NCI-H524 (cell line): Measurements from ENCODE around the gene RUNX1.

Source experiments
- DNase-seq, 2 experiments: peaks; one replicate each; lab custom pipeline; 2025; lab: John Stamatoyannopoulos, UW

Gene RUNX1

DNA sequence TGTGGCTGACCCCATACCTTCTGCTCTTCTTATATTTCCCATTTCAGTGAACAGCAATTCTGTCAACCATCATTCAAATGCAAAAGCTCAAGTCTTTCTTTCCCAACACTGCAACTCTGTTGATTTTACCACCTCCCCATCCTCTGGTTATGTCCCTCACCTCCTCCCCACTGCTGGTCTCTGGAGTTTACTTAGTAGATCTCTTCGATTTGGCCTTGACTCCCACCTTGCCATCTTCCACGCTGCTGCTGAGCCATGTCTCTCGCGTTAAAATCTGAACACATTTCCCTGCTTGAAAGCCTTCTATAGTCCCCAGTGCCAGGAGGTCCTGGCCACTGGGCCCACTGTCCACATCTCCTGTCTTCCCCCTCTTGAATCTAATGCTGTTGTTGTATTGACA lies 125.5 kb downstream of the RUNX1 start:
- DNase-seq: no peak

GRCh38 chr21:34923202-34923601 lies 125.9 kb downstream of the RUNX1 start:
- no peak for DNase-seq

DNA sequence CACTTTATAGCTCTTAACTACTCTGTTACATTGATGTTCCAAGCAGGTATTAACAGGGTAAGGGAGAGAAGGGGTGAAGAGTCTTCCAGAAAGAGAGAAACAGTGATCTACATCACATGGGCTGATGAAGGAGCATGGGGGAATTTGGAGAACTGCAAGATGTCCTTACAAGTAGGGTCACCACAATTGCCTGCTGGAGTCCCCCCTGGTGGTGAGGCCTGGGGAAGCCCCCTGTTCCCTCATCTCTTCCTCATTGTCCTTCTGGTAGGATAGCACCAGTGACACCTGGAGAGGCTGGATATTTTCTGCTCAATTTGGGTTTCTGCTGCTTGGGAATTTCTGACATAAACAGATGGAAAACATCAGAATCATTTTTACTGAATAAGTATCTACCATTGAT lies 126.6 kb downstream of the RUNX1 start:
- DNase-seq: no peak

DNA sequence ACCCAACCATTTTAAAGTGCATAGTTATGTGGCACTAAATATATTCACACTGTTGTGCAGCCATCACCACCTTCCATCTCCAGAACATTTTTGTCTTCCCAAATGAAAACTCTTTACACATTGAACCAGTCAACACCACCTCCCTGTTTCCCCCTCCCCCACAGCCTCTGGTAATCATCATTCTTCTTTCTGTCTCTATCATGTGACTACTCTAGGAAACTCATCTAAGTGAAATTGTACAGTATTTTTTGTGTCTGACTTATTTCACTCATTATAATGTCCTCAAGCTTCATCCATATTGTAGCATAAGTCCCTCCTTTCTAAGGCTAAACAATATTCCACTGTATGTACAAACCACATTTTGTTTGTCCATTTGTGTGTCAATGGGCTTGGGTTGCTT lies 128.0 kb downstream of the RUNX1 start:
- DNase-seq: no peak

DNA sequence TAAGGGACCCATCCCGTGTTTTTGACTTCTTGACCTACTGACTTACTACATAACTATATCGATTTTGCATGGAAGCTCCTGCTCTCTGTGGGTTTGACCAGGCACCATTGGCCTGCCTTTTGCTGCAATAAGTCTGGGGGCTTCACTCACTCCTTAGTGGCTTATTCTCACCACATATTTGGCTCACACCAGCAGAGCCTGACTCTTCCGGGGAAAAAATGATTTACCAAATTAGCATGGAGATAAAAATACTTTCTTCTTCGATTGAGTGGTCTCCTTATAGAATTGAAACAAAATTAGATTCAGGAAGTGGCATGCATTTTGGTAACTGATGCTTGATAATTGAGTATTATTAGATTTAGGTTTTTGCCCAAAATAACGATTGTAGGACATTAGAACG lies 129.7 kb downstream of the RUNX1 start:
- DNase-seq: no peak

GRCh38 chr21:34916446-34916845 lies 132.7 kb downstream of the RUNX1 start:
- no peak for DNase-seq

DNA sequence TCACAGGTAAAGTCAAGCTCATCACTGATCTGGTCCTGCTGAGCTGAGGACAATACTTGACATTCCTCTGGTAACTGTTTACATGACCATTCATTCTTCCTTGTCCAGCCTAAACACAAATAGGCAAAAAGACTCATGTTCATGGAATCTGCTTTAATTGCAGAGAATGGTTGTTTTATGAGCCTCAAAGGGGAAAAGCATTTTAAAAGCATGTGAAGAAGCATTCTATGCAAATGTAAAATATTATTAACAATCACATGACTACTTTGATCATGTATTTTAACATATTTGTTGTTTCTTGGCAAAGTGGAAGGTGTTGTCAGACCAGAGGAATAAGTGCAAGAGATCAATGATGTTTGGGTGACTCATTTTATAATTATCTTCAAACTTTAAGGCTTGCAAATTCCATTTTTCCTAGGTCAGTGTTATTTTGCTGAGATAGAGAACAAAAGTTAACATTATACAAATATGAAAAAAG lies 133.7 kb downstream of the RUNX1 start:
- no peak for DNase-seq

GRCh38 chr21:34914239-34914638 lies 134.9 kb downstream of the RUNX1 start:
- DNase-seq: no peak

- DNase-seq: no peak
These were observed 135.3 kb downstream of the RUNX1 start for GRCh38 chr21:34913811-34914210.

GRCh38 chr21:34912022-34912945 lies 136.8 kb downstream of the RUNX1 start:
- DNase-seq: no peak

GRCh38 chr21:34911360-34911759 lies 137.7 kb downstream of the RUNX1 start:
- DNase-seq: no peak

- no peak for DNase-seq
These were observed 138.7 kb downstream of the RUNX1 start for GRCh38 chr21:34910396-34910795.

DNA sequence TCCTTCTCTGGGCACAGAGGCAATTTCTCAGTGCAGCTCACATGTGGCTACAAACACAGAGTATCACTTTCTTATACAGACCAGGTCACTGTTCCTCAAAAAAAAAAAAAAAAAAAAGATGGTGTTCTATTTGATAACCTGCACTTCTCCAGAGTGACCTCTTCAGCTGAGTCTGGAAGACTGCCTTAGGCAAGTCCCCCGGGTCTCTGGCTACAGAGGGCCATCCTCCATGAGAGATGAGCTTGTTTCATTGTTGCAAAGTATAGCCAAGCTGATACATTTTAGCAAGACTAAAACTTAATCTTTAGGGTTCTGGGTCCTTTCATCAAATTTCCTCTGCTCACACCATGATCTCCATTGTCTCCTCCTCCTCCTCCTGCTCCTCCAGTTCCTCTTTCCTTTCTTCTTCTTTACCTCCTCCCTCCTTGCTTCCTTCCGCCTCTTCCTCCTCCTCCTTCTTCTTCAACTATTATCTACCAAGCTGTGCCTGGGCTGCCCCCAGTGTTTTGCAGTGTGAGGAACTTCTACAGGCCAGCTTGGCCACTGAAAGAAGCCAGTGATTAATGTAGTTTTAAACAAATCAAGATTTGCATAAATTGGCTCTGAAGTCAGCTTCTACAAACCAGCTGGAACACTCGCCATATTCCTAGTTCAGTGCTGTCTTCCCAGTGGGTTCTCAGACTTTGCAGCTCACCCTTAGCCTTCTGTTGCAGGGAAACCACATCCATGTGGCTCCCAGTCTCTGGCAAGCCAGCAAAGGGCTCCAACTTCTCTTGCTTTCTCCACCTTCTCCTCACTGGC lies 139.4 kb downstream of the RUNX1 start:
- no peak for DNase-seq

DNA sequence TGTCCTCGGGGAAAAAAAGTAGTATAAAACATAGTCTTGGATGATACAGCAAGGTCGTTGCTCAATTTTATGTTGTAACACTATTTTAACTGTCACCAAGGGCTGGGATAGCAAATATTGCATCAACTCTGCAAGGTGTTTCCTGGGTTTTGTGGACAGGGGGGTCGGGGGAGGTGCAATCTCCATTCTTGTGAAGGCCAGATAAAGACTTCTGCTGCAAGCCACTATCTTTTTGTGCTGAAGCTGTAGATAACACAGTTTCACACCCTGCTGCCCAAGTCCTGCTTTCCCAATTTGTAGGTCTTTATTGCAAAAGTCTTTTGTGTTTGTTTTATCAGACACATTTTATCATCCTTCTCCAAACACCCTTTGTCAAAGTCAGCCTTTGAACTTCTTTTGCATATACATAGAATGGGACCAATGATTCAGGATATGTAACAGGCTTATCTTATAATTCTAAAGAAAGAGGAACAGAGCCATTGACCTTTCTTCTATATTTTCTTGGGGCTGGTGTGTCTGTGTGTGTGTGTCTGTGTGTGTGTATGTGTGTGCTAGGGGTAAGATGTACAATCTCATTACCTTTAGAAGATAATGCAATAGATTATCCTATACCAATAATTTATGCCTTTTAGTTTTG lies 140.6 kb downstream of the RUNX1 start:
- no peak for DNase-seq

DNA sequence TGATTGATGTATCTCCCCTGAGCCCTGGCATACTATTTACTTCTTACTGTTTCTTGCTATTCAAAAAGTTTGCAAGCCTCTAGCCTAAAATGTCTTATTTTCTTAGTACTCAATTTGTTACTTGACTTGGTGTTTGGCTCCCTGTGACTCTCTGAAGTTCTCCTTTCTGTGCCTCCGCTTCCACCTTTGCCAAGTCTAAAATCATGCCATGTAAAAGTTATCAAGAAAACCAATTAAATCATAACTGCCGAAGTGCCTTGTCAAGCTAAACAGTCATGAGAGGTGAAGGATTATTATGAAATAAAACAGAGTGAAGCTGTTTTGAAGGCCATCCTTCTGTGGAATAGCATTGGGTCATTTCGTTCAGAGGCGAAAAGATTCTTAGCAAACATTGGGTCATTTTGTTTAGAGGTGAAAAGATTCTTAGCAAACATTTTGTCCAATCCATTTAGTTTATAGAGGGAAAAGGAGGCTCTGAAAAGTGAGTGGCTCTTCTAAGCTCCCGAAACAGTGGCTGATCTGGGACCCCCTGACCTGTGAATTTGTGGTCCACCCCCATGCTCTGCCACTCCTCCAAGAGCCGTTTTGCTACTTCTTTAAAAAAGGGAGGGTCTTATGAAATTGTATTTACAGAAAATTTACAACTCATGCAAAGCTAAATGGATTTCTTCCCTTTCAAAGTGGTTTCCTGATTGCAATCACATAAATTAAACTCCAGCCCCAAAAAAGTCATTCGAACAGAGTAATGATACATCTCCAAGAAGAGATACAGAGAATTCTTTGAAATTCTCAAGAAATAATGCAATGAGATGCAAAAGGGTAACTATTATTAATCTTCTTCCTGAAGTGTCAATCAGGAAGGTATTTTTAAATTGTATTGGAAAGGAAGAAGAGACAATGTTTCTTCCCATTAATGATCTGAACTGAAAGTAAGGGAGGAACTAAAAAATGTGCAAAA lies 141.4 kb downstream of the RUNX1 start:
- DNase-seq: no peak

DNA sequence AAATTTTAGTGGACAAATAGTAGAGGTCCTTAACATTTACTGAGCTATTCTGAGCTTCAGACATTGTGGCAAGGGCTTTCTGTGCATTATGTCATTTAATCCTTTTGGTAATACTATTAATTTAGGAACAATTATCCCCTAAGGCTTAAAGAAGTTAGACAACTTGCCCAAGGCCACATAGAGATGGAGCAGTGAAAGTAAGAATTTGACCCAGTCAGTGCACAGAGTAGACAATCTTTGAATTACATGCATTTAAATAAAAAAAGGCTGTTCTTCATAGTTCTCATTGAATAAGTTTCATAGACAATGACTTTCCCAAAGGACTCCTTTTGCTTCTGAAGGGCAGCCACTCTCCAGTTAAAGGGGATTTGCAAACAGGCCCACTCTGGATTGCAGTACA lies 142.7 kb downstream of the RUNX1 start:
- no peak for DNase-seq

DNA sequence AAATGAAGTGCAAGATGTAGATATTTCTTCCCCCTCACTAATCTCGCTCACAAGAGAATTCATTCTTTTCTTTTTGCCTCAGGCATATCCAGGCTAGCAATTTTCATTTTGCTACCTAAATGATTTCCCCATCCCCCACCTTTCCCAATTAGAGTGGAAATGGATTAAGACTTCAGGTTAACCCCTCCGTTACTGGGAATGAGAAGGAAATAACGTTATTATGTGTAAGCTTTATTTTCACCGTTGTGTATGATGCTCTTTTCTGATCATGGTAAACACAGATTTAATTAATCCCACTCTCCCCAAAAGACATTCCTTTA lies 143.9 kb downstream of the RUNX1 start:
- no peak for DNase-seq

DNA sequence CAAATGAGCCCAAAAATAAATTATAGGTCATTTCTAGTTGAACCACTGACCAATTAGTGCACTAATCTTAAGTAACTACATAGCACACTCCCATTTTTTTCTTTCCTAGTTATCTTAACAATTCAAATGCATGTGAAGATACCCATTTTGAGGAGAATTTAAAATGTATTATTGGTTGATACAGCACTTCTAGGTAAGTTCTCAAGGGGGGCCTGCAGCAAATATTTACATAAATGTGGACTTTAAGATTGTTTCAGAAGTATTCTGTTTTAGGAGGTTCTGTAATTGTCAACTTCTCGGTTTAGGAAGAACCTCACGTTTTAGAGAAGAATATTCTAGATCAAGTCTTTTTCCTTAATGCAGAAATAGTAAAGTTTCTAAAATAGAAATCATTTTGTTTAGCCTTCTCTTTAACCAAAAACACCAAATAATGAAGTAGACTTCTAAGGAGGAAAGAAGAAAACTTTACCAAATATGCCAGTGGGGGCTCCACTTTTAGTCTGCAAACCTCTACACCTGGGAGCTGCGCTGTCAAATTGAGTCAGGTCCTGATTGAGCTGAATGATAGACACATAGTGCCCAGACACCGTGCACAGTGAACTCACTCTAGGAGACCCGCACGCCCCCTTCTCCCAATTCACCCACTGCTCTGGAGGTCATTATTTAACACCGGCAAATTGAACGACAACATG lies 144.4 kb downstream of the RUNX1 start:
- DNase-seq: no peak

GRCh38 chr21:34900376-34900775 lies 148.7 kb downstream of the RUNX1 start:
- no peak for DNase-seq

DNA sequence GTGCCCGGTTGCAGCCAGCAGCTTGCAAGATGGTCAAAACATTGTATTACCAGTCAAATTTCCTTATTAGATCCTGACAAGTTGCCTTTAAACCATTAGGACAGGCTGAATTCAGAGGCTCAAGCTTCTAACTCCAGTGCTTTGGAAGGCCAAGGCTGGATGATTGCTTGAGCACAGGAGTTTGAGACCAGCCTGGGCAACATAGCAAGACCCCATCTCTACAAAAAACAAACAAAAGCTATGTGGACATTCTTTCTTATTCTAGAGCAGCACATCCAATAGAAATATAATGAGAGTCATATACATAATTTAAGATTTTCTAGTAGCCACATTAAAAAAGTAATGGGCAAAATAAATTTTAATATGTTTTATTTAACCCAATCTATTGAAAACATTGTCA lies 149.3 kb downstream of the RUNX1 start:
- no peak for DNase-seq

DNA sequence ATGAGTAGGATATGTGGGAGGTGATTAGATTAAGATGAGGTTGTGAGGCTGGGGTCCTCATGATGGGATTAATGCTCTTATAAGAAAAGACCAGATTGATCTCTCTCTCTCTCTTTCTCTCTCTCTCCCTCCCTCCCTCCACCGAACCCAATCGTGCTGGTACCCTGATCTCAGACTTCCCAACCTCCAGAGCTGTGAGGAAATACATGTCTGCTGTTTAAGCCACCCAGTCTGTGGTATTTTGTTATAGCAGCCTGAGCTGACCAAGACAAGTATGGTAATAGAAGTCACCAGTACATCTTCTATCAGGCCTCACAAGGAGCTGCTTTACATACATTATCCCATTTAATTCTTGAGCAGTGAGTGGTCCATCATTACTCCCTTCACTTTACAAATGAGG lies 149.8 kb downstream of the RUNX1 start:
- DNase-seq: no peak
